Vagina (tissue), 2 donors: Measurements from ENCODE around the gene SEC11A.

Source experiments
- CTCF ChIP-seq, 3 experiments: fragments of 450-650 bp in 2 of 3; fragments of 200-600 bp in 1 of 3; sonication (generic) in 1 of 3; IDR thresholded peaks; one replicate each; pipeline ENCODE4 v1.5.1; 2017 to 2019; ENCODE audit warnings: antibody characterized with exemption in 3 of 3, mild to moderate bottlenecking in 2 of 3, moderate library complexity in 2 of 3
- POLR2AphosphoS5 ChIP-seq, 2 donors: sonication (generic); formaldehyde crosslinking; IDR thresholded peaks; one replicate each; pipeline ENCODE4 v1.9.0; 2017; ENCODE audit warnings: antibody characterized with exemption in 2 of 2, mild to moderate bottlenecking in 2 of 2, low read depth in 1 of 2; ENCODE audit not compliant: insufficient read depth in 1 of 2

GRCh38 chr15:84681831-84682230 lies 34.1 kb downstream of the SEC11A start:
- TF ChIP-seq CTCF (IDR thresholded peaks at IDR 0.05) (no peak), POLR2AphosphoS5 (IDR thresholded peaks at IDR 0.05; ENCODE audit: insufficient read depth in 1 of 2, low read depth in 1 of 2) (no peak)
